ENCODE measurements around the gene DECR2. TPM values are rescaled to one million over a fixed set of nuclear protein-coding genes. Genes with fewer than 3 reads are reported as not detected.

Gene DECR2
- total RNA-seq, 4 donors from 2014 or later = 10.6 to 106 (median 31.9) TPM

DNA sequence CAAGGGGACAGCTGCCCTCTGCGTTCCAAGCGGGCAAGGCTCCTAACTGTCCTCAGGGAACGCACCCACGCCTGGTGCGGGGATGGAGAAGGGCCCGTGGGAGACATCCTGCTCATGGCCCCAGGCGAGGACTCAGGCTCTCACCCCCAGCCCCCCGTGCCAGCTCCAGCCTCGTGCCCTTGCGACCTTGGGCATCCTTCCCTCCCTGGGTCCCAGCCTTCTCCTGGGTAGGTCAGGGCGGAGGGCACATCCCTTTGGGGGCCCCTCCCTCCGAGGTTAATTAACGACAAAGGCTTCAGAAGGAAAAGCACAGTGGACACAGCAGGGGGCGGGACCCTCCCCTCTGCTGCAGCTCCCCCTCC is 22.9 kb upstream of the DECR2 start:
- Histone ChIP-seq H3K4me3 (no peak overlapping the region), H3K36me3 (no peaks in the 10 kb centered on the region), H3K27ac (no peak overlapping the region), H3K4me1 (no peaks in the 10 kb centered on the region), H3K9me3 (no peaks in the 10 kb centered on the region), H3K27me3 (no peaks in the 10 kb centered on the region)
- TF ChIP-seq POLR2A (IDR thresholded peaks at IDR 0.05) (no peak), CTCF (IDR thresholded peaks at IDR 0.05) (no peak)
- no peak for DNase-seq
- intact Hi-C loops (cut with DNase I; ENCODE audit: low total_unique reads) = no loop called here

DNA sequence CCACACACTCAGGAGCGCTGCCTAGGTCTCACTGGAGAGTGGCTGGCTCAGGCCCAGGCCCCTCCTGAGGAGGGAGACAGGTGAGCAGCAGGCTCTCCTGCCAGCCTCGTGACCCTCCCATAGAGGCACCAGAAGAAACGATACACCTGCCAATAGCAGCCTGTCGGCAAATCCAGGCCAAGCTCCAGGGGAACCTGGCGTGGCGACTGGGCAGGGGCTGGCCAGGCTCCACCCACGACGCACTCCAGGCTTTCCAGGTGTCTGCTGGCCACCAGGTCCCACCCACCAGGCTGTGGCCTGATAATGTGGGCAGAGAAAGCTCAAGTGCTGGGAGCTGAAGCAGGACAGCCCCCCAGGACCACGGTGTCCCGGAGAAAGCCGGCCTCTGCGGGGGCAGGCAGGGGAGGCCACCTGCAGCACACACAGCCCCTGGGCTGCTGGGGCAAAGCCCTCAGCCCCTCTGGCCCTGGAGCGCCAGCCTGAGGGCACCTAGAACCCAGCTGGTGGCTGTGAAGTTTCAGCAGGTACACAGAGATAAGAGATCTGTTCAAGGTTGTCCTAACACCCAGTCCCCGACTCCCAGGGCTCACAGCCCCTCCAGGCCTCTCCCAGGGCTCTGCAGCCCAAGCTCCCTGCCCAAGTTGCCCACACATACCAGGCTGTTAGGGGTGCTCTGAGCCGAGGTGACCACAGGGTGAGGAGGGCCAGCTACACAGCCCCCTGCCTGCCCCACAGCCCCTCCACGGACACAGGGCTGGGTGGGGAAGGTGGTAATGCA is 22.3 kb upstream of the DECR2 start:
- no peak overlapping the region for H3K27ac ChIP-seq
- no peak for TF ChIP-seq POLR2A (IDR thresholded peaks at IDR 0.05)
- TF ChIP-seq CTCF (IDR thresholded peaks at IDR 0.05) = no peak
- H3K27me3 ChIP-seq = no peaks in the 10 kb centered on the region
- H3K4me1 ChIP-seq = no peaks in the 10 kb centered on the region
- H3K36me3 ChIP-seq = no peaks in the 10 kb centered on the region
- no peak overlapping the region for H3K4me3 ChIP-seq
- intact Hi-C loops (cut with DNase I; ENCODE audit: low total_unique reads) = no loop called here
- no peak for DNase-seq
- H3K9me3 ChIP-seq = no peaks in the 10 kb centered on the region

DNA sequence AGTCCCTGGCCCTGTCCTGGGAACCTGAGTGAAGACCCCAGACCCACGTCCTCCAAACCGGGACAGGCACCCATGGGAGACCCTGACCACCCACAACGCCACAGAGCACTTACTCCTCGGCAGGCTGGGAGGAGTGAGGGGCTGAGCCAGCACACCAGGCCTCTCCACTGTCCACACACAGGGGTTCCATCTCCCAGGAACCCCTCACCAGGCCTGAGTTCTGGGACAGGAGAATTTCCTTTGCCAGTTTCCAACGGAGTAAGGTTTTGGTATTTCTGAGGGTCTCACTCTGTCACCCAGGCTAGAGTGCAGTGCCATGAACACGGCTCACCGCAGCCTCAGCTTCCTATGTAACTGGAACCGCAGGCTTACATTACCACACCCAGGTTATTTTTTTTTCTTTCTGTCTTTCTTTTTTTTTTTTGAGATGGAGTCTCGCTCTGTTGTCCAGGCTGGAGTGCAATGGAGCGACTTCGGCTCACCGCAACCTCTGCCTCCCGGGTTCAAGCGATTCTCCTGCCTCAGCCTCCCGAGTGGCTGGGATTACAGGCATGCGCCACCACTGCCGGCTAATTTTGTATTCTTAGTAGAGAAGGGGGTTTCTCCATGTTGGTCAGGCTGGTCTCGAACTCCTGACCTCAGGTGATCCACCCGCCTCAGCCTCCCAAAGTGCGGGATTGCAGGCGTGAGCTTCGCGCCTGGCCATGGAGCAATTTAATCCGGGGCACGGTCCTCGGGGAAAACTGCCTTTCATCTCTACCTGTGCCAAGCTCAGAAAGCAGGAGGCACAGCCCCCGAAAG is 21.5 kb upstream of the DECR2 start:
- Histone ChIP-seq H3K4me1 (no peaks in the 10 kb centered on the region), H3K27ac (no peak overlapping the region), H3K9me3 (no peaks in the 10 kb centered on the region), H3K27me3 (no peaks in the 10 kb centered on the region), H3K4me3 (peak overlapping the region in 1 of 2 donors; percentile 59), H3K36me3 (no peaks in the 10 kb centered on the region)
- TF ChIP-seq POLR2A (IDR thresholded peaks at IDR 0.05) = no peak
- TF ChIP-seq CTCF (IDR thresholded peaks at IDR 0.05) = no peak
- intact Hi-C loops (cut with DNase I; ENCODE audit: low total_unique reads) = no loop called here
- no peak for DNase-seq

- Histone ChIP-seq H3K4me1 (no peaks in the 10 kb centered on the region), H3K27ac (peak overlapping the region in 1 of 2 donors; percentile 64)
- intact Hi-C loops (cut with DNase I; ENCODE audit: low total_unique reads) = no loop called here
These were observed 21.0 kb upstream of the DECR2 start for GRCh38 chr16:380762-381011.

More at GRCh38 chr16:380762-381011, 21.0 kb upstream of the DECR2 start:
- Histone ChIP-seq H3K27me3 (no peaks in the 10 kb centered on the region), H3K4me3 (peak overlapping the region; percentile 59 to 97), H3K9me3 (no peaks in the 10 kb centered on the region), H3K36me3 (no peaks in the 10 kb centered on the region)
- DNase-seq = no peak
- TF ChIP-seq CTCF (IDR thresholded peaks at IDR 0.05) (no peak), POLR2A (IDR thresholded peaks at IDR 0.05) (no peak)

Data from uterus (tissue), 4 donors.